Osteoblast (primary cell): Measurements from ENCODE around the gene WWOX. TPM values are rescaled to one million over a fixed set of nuclear protein-coding genes. Genes with fewer than 3 reads are reported as not detected.

Source experiments
- DNase-seq: peaks from one replicate; pipeline ENCODE4 v3.0.0; 2011; ENCODE audit warnings: low spot score, mixed read lengths; ENCODE audit not compliant: insufficient read length; ENCODE audit errors: missing footprints
- H2AFZ ChIP-seq: 2 replicates; pipeline ENCODE4 v1.6.0; 2011; ENCODE audit warnings: mild to moderate bottlenecking, low read length
- H3K27ac ChIP-seq: 2 replicates; pipeline ENCODE4 v1.5.1; 2011; ENCODE audit warnings: mild to moderate bottlenecking, low read depth, low read length, moderate library complexity
- H3K27me3 ChIP-seq: 2 replicates; pipeline ENCODE4 v1.6.0; 2012; ENCODE audit warnings: mild to moderate bottlenecking, control low read depth, inconsistent platforms, low read length, moderate library complexity; ENCODE audit not compliant: insufficient read depth
- H3K36me3 ChIP-seq: 2 replicates; pipeline ENCODE4 v1.5.1; 2011; ENCODE audit warnings: mild to moderate bottlenecking, low read length, control low read depth, moderate library complexity; ENCODE audit not compliant: insufficient read depth
- H3K4me1 ChIP-seq: 2 replicates; pipeline ENCODE4 v1.5.1; 2011; ENCODE audit warnings: mild to moderate bottlenecking, low read length, control low read depth, moderate library complexity; ENCODE audit not compliant: insufficient read depth
- H3K4me2 ChIP-seq: 2 replicates; pipeline ENCODE4 v1.6.0; 2011; ENCODE audit warnings: mild to moderate bottlenecking, low read length; ENCODE audit not compliant: insufficient read depth
- H3K4me3 ChIP-seq: fragments of 200-600 bp; sonication (generic); 3 replicates; pipeline ENCODE4 v1.5.1; 2012; ENCODE audit warnings: mild to moderate bottlenecking, low read length, inconsistent platforms; ENCODE audit not compliant: insufficient read depth
- H3K79me2 ChIP-seq: 2 replicates; pipeline ENCODE4 v1.6.0; 2012; ENCODE audit warnings: mild to moderate bottlenecking, low read length, control low read depth, inconsistent platforms; ENCODE audit not compliant: insufficient read depth
- H3K9me3 ChIP-seq: 2 replicates; pipeline ENCODE4 v1.5.1; 2011; ENCODE audit warnings: low read depth, low read length, control low read depth
- H4K20me1 ChIP-seq: 2 replicates; pipeline ENCODE4 v1.6.0; 2012; ENCODE audit warnings: mild to moderate bottlenecking, low read length, control low read depth; ENCODE audit not compliant: insufficient read depth
- total RNA-seq: library from RNA; depleted of rRNA; stranded (reverse); fragments of >200 nt; gene quantifications from 2 replicates; pipeline ENCODE4 v1.2.3, GENCODE V29; 2012
- TF ChIP-seq, protein P1 (sequence below): IDR thresholded peaks from 2 replicates; pipeline ENCODE4 v1.5.1; 2011; ENCODE audit warnings: mild to moderate bottlenecking, low read depth, low read length, moderate library complexity; ENCODE audit errors: extremely low read depth

Gene WWOX
- total RNA-seq, 1 donor, result 23.9 TPM

DNA sequence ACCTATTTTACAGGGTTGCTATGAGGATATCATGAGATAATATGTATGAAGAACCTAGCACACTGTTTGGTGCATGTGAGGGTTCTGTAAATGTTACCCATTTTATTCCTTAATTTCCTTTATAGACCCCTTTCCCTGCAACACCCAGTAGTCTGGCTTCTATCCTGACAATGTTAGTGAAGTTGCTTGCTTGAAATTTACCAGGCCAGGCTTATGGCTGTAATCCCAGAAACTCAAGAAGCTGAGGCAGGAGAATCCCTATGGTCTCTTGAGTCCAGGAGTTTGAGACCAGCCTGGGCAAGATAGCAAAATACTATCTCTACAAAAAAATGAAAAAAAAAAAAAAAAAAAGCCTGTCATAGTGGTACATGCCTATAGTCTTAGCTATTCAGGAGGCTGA, 779.1 kb downstream of the WWOX start:
- no peaks in the 10 kb centered on the region for H3K79me2 ChIP-seq
- H3K27me3 ChIP-seq, result no peaks in the 10 kb centered on the region
- DNase-seq, result no peak
- H3K9me3 ChIP-seq, result no peaks in the 10 kb centered on the region
- no peak overlapping the region for H3K4me2 ChIP-seq
- no peaks in the 10 kb centered on the region for H3K4me1 ChIP-seq
- no peak overlapping the region for H3K27ac ChIP-seq
- H4K20me1 ChIP-seq, result no peaks in the 10 kb centered on the region
- no peak overlapping the region for H2AFZ ChIP-seq
- TF ChIP-seq, protein P1, sequence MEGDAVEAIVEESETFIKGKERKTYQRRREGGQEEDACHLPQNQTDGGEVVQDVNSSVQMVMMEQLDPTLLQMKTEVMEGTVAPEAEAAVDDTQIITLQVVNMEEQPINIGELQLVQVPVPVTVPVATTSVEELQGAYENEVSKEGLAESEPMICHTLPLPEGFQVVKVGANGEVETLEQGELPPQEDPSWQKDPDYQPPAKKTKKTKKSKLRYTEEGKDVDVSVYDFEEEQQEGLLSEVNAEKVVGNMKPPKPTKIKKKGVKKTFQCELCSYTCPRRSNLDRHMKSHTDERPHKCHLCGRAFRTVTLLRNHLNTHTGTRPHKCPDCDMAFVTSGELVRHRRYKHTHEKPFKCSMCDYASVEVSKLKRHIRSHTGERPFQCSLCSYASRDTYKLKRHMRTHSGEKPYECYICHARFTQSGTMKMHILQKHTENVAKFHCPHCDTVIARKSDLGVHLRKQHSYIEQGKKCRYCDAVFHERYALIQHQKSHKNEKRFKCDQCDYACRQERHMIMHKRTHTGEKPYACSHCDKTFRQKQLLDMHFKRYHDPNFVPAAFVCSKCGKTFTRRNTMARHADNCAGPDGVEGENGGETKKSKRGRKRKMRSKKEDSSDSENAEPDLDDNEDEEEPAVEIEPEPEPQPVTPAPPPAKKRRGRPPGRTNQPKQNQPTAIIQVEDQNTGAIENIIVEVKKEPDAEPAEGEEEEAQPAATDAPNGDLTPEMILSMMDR, result no peak
- H3K4me3 ChIP-seq, result no peak overlapping the region
- no peaks in the 10 kb centered on the region for H3K36me3 ChIP-seq

DNA sequence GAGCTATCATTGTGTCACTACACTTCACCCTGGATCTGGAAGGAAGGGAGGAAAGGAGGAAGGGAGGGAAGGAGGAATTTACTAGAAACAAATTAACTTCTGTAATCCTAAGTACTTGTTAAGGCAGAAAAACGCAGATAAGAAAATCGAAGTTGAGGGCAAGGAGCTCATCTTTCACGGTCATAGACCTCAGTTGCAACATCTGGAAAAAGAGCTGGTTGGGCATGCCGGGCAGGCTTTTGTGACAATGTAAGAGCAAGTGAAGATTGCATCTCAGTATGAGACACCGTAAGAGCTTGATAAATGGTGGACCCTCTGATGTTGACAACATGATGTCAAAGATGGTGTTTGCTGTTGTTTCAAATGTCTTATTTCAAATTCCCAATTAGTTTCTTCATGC, 779.6 kb downstream of the WWOX start:
- no peaks in the 10 kb centered on the region for H3K36me3 ChIP-seq
- no peaks in the 10 kb centered on the region for H3K27me3 ChIP-seq
- H3K4me1 ChIP-seq, result no peaks in the 10 kb centered on the region
- H3K4me2 ChIP-seq, result no peak overlapping the region
- no peak overlapping the region for H3K4me3 ChIP-seq
- no peaks in the 10 kb centered on the region for H3K79me2 ChIP-seq
- DNase-seq, result no peak
- H2AFZ ChIP-seq, result no peak overlapping the region
- H4K20me1 ChIP-seq, result no peaks in the 10 kb centered on the region
- TF ChIP-seq, protein P1, result no peak
- no peak overlapping the region for H3K27ac ChIP-seq
- no peaks in the 10 kb centered on the region for H3K9me3 ChIP-seq

DNA sequence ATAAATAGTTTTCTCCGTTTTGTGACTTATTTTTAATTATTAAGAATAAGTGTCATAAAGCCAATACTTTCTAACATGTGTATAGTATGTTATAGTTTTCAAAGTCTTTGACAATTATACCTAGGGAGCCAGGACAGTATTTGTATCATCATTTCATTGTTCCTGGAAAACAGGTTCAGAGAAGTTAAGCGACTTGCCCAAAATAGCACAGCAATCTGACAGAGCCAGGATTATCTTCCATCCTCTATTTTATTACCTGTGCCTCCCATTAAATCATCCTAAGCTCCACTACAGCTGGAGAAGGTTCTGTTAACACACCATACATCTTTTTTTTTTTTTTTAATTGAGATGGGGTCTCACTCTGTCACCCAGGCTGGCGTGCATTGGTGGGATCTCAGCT, 782.7 kb downstream of the WWOX start:
- Histone ChIP-seq H3K4me2 (no peak overlapping the region), H3K36me3 (no peaks in the 10 kb centered on the region), H2AFZ (no peak overlapping the region), H3K4me1 (no peaks in the 10 kb centered on the region), H3K9me3 (no peaks in the 10 kb centered on the region), H4K20me1 (no peaks in the 10 kb centered on the region), H3K79me2 (no peaks in the 10 kb centered on the region), H3K27me3 (no peaks in the 10 kb centered on the region), H3K4me3 (no peak overlapping the region), H3K27ac (no peak overlapping the region)
- TF ChIP-seq, protein P1, result no peak
- no peak for DNase-seq

DNA sequence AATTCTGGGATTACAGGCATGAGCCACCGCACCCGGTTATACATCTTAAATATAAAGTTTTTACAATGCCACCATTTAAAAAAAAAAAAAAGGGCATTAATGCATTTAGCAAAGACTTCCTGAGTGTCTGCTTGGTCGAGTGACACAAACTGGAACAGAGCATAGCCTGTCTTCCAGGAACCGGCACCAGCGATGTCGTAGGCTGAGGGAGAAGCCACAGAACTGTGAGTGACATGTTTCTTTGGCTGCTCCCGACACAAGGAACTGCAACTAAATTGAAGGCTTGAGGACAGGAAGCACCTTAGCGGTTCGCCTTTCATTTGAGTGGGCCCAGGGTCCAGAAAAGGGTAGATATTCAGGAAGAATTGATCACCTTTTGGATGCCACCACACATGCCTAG, 783.3 kb downstream of the WWOX start:
- H3K4me3 ChIP-seq, result no peak overlapping the region
- H4K20me1 ChIP-seq, result no peaks in the 10 kb centered on the region
- no peaks in the 10 kb centered on the region for H3K9me3 ChIP-seq
- H3K27me3 ChIP-seq, result no peaks in the 10 kb centered on the region
- no peak overlapping the region for H3K4me2 ChIP-seq
- TF ChIP-seq, protein P1, result no peak
- H2AFZ ChIP-seq, result no peak overlapping the region
- no peak overlapping the region for H3K27ac ChIP-seq
- no peaks in the 10 kb centered on the region for H3K4me1 ChIP-seq
- no peak for DNase-seq
- H3K79me2 ChIP-seq, result no peaks in the 10 kb centered on the region
- H3K36me3 ChIP-seq, result no peaks in the 10 kb centered on the region
